Central memory CD4-positive, alpha-beta T cell (primary cell): ENCODE results near the gene CTCF.

Experiments used
- DNase-seq: peaks from one replicate; pipeline ENCODE4 v3.0.0; 2022

The CTCF gene

DNA sequence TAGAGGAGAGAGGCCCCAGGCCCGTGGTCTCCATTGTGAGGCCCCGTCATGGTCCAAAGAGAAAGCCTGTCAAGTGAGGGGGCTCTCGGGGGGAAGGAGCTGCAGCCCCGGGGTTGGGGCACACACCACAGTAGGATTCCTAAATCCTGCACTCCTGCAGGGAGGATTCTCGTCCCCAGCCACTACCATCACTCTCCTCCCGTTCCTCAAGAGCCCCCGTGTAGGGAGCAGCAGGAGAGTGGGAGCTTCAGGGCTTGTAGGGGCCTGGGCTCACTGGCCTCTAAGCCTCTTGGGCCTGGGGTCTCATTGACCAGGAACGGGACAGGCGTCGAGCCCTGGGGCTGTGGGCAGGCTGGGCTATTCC is 105.1 kb downstream of the CTCF start:
- DNase-seq, result no peak

DNA sequence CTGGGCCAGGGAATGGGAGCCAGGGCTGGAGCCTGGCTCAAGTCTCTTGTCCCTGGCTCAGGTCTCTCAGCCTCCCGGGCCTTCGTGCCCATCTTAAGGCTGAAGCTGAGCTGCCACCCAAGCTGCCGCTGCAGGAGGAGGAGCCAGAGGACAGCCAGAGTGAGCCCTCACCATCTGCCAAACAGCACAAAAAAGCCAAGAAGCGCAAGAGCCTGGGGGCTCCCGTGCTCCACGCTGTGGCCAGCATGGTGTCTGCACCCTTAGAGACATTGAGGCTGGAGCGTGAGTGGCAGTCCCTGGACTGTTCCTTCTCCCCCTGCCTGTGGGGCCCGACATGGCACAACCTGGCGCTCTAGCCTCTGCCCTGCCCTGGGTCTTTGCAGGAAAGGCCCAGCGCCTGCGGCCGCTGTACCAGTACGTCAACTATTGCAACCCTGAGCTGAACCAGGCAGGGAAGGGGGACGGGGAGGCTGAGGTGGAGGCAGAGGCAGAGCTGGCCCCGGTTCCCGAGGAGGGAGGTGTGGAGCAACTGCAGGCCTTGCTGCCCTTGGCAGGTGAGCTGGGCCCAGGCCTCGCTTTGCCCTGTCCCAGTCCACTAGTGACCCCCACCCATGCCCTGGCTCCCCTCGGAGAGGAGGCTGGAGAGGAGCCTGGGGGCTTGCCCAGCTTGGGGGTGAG is 105.6 kb downstream of the CTCF start:
- peak; percentile 83 for DNase-seq

DNA sequence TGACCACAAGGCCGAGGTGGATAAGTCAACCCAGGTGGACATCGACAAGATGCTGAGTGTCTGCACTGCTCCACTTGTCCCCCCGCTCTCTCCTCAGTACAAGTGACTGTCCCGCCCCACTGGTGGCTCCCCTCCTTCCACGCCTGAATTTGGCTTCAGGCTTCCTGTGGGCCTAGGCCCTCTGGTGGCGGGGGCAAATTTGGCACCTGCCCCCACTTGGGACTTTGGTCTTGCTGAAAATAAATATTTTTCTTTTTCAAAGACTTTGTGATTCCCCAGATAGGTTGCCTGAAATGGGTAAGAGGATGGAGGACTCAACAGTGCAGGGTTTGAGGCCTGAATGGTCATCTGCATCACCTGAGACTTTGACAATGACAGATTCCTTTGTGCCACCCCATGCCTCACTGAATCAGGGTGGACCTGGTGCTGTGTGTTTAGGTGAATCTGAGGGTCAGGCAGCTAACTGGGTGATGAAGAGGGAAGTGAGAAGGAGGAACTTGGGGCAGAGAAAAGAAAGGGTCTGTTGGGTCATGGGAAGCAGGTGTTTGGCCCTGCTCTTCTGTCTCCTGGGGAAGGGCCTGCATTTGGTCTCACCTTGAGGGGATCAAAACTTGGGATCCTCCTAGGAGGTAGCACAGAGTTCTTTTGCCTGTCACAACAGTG is 106.3 kb downstream of the CTCF start:
- no peak for DNase-seq

DNA sequence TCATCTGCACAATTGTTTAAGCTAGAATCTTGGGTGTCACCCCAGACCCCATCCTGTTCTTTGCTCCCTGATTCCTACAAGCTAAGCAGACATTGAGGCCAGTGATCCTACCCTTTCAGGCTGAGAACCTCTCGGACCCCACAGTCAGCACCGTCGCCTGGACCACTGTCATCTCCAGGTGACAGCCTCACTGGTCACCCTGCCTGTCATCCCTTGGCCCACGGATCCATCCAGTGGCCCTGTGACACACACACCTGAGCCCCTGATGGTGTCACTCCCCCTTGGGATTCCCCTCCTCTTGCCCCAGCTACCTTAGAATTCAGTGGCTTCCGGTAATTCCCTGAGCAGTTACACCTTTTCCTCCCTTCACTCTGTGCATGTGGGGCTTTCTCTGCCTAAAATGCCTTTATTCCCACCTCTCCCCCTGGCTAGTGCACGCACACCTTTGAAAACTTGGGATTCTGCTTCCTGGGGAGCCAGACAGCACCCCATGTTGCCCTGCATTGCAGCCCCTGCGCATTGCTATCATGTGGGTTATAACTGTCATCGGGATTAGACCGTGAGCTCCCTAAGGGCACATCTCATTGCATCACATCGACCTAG is 107.3 kb downstream of the CTCF start:
- DNase-seq, result no peak

DNA sequence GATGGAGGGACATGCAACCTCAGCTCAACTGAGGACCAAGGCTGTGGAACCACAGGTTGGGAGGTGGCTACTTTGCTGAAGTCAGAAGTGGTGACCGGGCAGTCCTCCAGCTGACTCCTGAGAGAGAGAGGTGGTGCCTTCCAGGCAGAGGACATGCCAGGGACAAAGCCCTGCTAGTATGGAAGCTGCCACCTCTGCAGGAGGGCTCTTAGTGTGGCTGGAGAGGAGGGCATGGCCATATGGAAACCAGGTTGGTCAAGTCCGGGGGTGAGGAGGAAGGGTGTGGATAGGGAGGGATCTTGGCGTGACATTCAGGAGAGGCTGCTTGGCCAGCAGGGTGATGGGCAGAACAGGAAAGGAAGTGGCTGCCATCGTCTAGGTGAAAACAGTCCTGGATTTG is 110.0 kb downstream of the CTCF start:
- DNase-seq, result no peak

DNA sequence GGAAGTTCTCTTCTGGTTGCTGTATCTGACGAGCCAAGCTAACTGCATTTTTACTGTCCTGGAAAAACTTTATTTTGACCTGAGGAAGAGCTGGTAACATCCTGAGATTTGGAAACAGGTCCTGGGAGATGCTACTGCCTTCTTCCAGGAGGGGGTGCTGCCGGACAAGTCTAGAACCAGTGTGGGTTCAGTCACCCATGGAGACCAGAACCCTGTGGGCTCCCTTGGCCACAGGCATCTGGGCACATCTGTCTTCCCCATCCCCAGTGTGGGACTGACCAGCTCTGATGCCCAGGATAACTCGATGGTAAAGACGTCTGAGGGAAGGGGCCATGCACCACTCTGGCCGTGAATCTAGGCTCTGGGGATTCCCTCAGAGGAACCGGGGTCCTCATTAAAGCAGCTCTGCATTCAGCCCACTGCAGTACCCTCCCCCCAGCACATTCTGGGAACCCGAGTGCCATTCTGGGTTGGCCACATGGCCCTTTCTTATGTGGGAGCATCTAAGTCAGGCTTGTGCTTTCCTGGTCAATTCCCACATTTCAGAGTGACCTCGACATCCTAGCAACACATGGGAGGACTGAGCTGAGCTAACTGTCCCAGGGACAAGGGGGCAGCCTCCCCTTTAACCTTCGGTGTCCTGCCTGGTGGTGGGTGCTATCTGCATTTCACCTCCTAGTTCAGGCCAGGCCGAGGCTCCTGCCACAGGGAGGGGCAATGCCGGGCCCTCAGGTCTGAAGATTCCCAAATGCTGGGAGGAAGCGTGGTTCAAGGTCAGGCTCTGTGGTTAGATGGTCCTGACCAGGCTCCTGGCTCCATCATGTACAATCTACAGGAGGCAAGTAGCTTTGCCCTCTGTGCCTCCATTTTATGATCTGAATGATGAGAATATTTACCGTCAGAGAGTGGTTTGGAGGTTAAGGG is 110.7 kb downstream of the CTCF start:
- peak; percentile 44 for DNase-seq

DNA sequence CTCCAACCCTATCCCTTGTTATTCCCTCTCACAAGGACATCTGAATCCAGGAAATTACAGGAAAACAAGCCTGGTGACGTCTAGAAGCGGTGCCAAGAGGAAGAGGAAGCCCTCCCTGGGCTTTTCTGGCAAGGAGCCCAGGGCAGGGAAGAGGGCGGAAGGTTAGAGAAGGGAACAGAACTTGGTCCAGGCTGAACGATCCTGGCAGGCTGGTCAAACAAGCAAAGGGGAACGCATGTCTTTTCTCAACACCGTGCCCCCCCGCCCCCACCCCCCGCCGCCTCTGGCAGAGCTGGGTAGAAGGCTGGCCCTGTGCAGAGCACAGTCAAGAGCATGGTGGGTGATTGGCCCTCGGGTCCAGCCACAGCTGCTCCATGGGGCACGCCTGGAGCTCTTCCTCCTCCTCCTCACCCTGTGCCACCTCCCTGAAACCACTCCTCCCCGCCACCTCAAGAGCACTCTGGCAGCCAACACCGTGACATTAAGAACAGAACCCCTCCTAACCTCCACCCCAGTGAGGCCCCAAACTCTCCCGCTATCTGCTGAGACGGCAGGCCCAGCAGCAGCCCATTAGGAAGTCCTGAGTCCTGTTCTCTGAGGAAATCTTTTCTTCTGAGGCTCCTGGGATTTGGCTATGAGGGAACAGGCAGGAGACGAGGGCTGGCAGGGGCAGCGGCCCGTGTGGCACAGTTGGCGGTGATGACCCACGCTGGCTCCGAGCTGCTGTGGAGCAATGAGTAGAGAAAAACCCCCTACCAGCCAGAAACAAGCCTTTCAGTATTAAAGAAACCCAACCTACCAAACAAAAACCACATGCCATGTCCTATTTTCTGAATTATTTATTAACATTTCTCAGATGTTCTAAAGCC is 111.6 kb downstream of the CTCF start:
- DNase-seq, result no peak

DNA sequence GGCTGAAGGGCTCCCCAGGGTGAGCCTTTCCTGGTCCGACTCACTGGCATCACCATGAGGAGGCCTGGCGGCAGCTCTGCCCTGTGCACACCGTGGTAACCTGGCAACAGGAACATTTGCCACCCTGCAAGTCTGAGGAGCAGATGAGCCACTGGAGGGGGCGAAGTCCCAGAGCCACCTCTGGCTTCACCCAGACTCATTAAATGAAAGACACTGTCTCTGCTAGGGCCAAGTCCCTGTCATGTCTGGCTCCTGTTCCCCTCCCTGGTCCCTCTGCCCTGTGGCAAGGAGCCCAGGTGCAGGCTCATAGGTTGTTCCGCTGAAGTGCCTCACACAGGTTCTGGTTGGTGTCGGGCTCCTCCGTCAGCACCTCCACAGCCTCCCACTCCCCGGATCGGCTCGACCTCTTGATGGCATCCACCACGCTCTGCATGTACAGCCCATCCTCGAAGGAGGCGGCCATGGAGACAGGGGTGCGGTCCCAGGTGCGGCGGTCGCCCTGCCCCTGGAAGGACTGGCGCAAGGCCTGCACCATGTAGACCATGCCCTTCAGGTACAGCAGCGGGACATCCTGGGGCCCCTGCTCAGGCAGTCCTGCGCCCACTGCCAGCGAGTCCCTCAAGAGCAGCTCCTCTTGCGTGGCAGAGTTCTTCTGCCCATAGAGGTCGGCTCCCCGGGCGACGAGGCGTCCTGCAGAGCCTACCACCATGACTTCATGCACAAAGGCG is 112.7 kb downstream of the CTCF start:
- DNase-seq, result no peak

DNA sequence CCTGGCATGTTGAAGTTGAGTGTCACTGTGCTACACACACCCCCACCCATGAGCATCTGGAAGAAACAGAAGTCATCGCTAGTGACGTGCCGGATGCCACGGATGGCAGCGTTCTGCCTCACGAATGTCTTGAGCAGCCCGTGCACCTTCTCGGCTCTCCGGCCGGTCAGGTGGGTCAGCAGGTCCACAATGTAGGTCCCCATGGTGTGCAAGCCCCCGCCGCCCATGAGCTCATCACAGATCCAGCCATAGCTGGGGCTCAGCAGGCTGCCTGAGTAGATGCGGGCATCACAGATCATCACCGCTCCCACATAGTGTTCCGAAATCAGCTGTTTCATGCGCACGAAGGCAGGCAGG is 113.2 kb downstream of the CTCF start:
- no peak for DNase-seq

DNA sequence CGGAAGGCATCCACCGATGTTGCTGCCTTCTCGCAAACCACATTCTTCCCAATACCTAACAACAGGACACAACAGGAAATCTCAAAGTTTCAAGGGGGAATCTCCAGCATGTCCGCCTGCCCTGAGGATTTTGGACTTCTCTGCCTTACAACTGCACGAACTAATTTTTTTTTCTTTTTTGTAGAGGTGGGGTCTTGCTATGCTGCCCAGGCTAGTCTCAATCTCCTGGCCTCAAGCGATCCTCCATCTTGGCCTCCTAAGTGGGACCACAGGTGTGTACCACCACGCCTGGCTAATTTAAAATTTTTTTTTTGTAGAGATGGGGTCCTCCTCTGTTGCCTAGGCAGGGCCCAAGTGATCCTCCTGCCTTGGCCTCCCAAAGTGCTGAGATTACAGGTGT is 113.7 kb downstream of the CTCF start:
- no peak for DNase-seq

DNA sequence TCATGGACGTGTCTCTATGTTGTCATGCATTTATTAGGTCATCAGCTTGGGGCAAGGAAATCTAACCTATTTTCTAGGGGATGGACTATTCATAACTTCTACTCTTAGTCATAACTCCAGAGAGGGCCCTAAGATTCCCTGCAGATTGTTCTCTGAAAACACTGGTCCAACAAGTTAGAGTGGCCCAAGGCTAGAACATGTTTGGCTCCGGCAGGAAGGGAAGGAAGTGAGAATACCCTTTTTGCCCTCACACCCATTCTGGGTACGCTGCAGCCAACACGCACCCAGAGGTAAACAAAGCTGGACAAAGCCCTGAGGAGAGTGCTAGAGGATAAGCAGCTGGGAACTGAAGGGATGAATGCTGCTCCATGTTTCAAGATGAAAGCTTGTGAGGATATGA is 114.2 kb downstream of the CTCF start:
- DNase-seq, result no peak

DNA sequence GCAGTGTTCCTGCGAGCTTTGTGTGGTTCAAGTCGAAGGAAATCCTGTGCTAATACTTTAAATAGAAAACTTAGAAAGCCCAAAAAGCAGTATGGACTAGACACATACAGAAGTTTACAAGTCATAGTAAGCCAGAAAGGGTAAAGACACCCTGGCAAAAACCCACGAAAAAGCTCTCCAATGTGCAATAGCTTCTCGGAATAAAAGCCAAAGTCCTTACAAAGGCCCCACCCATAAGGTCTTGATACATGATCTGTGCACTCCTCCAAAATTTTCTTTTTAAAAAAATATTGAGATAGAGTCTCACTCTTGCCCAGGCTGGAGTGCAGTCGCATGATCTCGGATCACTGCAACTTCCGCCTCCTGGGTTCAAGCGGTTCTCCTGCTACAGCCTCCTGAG is 114.6 kb downstream of the CTCF start:
- DNase-seq, result no peak

DNA sequence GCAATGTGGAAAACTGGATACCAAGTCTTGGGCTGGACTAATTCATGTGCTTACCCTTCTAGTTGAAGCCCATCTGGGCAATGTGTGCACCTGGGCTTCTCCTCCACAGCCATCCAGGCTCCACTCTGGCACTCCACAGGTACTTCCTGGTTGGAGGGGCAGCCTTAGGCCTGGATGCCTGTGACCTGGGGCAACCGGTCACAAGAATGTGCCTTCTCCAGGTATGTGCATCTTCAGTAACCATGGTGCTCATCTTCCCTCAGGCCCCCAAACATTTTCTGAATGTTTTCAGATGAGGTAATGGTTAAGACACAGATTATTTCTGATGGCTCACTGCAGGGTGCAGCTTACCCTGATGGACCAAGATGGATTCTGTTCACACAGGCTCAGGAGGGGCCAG is 115.4 kb downstream of the CTCF start:
- no peak for DNase-seq

DNA sequence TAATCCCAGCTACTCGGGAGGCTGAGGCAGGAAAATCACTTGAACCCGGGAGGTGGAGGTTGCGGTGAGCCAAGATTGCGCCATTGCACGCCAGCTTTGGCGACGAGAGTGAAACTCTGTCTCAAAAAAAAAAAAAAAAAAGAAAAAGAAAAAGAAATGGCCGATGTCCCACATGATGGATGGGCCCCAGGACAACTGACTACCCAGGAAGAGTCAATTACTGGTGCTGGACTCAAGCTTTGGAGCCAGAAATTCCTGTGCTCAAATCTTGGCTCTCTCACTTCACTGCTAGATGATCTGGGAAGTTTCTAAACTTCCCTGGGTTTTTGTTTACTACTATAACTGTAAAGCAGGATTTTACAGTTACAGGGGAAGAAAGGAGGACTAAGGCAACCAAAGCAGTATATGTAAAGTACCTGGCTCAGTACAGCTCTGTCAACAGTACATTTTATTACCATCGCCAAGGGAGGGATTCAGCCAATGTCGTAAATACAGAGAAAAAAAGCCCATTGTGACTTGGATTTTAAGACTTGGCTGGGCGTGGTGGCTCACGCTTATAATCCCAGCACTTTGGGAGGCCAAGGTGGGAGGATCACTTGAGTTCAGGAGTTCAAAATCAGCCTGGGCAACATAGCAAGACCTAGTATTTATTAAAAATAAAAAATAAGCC is 116.2 kb downstream of the CTCF start:
- no peak for DNase-seq

DNA sequence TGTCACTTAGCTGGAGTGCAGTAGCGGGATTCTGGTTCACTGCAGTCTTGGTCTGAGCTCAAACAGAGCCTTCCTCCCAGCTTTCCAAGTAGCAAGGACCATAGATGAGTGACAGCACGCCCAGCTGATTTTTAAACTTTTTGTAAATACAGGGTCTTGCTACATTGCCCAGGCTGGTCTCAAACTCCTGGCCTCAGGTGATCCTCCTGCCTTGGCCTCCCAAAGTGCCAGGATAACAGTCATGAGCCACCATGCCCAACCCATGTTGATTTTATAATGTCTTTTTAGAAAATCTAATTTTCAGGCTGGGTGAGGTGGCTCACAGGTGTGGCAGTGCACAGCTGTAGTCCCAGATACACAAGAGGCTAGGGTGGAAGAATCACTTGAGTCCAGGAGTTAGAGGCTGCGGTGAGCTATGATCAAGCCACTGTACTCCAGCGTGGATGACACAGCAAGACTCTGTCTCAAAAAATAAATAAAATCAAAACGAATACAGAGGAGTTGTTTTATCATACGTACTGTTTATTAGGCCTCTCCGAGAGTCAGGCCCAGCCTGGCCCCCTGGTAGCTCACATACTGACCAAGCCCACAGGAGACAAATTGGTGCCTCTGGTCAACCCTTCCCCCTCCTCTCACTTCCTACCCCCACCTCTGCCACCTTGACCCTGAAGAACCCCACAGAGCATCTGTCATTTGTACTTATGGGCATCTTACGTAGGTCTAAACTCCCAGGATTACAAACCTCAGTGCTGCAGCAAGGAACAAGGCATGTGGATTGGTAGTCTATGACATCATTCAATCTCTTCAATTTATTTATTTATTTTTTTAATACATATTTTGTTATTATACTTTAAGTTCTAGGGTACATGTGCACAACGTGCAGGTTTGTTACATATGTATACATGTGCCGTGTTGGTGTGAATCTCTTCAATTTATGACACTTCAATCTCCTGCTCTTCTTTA is 117.9 kb downstream of the CTCF start:
- no peak for DNase-seq

DNA sequence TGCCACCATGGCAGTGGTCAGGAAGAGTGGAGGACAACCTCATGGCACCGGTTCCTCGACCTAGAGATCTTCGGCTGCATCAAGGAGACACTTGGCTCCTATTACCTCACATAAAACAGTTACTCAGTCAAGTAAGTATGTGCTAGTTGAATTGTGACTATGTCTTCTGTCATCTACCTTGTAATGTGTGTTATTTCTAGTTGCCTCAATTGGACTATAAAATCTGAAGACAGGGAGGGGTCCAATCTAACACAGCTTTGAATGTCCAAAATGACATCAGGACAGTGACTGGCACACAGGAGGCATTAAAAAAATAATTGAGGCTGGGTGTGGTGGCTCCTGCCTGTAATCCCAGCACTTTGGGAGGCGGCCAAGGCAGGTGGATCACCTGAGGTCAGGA is 121.4 kb downstream of the CTCF start:
- no peak for DNase-seq

DNA sequence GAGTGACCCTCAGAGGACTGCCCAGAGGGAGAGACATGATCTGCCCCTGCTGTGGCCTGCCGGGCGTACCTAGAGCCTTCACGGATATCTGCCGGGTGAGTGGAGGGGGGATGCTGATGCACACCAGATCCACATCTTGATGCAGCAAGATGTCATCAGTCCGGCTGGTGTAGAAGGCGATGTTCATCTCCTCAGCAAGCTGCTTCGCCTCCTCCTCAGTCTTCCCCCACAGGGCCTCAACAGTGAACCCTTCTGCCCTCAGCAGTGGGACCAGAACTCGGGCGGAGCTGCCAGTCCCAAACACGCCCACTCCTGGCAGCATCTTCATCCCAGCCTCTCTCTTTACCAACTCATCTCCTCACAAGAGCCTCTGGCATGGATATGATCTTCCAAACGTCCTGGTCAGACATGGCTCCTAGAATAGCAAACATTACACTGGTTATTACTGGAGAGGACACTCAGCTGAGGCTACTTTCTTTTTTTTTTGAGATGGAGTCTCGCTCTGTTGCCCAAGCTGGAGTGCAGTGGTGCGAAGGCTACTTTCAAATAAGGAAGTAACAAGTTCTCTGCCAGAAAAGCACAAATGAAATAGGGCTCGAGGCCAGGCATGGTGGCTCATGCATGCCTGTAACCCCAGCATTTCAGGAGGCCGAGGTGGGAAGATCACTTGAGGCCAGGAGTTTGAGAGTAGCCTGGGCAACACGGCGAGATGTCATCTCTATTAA is 123.2 kb downstream of the CTCF start:
- no peak for DNase-seq
